Mammary epithelial cell (primary cell): Measurements from ENCODE around the gene ERVK3-1.

ENCODE experiments used
- CTCF ChIP-seq, 2 donors: IDR thresholded peaks in 1 of 2; conservative IDR thresholded peaks in 1 of 2; 2 replicates each; pipeline ENCODE4 v1.5.1; 2011 to 2012; ENCODE audit warnings: inconsistent platforms in 2 of 2, low read length in 2 of 2, mild to moderate bottlenecking in 2 of 2, control low read depth in 1 of 2, low read depth in 1 of 2; ENCODE audit not compliant: insufficient read depth in 1 of 2; ENCODE audit errors: extremely low read depth in 1 of 2
- EZH2 ChIP-seq: IDR thresholded peaks from 2 replicates; pipeline ENCODE4 v1.6.1; 2012; ENCODE audit warnings: low read length, inconsistent platforms, borderline replicate concordance

GRCh38 chr19:58325311-58326022, 20.3 kb downstream of the ERVK3-1 start:
- TF ChIP-seq CTCF (conservative IDR thresholded peaks at IDR 0.05 in 1 of 2, IDR thresholded peaks at IDR 0.05 in 1 of 2; ENCODE audit: extremely low read depth in 1 of 2, insufficient read depth in 1 of 2, low read depth in 1 of 2, low read length in 2 of 2) (no peak), EZH2 (no peak)
